ENCODE measurements around the gene CD300A.

The CD300A gene

DNA sequence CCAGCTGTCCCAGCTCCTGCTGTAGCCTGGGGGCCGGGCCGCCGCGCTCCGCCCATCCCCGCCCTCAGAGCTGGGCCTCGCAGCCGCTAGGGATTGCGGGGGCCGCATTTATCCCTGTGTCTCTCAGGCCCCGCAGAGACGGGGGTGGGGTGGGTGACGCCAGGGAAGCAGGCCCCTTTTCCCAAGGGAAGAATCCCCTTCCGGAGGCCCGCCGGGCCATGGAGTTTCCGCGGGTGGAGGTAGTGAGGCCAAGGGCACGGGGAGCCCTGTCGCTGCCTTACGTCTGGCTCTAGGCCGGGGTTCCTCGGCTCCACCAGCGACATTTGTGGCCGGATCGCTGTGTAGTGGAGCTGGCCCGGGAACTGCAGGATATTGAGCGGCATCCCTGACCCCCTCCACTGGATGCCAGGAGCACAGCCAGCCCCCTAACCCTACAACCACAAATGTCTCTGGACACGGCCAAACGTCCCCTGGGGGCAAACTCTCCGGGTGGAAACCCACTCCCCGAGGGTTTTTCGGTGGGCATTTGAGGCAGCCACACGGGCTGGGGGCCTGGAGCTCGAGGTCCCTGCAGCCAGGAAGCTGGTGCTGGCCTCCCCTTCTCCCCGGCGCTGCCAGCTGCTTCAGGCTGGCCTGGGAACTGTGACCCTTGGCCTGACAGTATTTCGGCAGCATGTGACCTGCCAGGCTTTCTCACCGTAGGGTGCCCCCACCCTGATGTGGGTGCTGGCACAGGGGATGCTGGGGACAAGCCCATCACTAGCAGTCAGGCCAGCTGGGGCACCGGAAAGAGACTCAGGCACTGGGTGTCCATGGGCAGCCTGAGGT is 12.0 kb upstream of the CD300A start:
- DNase-seq (ENCODE audit: low spot score): no peak
- peak; percentile 9 for FAIRE-seq

DNA sequence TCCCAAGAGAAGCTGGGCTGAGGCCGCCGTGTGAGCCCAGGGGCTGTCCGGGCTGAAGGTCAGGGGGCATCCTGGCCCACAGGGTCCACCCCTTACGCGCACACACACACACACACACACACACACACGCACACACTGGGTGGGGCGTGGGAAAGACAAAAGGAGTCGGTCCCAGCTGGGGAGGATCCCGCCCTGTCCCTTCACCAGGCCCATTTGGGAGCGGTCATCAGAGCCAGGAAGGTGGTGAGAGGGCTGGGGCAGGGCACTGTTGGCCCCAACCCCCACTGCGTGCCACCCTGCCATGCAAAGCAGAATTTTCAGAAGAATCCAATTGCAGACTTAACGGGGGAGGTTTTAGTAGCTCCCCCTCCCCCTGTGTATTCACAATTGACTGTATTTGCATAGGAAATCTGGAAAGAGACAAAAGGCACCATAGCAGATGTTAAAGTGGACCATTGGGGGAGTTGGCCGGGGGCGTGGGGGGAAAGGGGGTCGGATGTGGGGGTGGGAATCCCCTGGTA is 11.3 kb upstream of the CD300A start:
- DNase-seq (ENCODE audit: low spot score): no peak
- no peak for FAIRE-seq

DNA sequence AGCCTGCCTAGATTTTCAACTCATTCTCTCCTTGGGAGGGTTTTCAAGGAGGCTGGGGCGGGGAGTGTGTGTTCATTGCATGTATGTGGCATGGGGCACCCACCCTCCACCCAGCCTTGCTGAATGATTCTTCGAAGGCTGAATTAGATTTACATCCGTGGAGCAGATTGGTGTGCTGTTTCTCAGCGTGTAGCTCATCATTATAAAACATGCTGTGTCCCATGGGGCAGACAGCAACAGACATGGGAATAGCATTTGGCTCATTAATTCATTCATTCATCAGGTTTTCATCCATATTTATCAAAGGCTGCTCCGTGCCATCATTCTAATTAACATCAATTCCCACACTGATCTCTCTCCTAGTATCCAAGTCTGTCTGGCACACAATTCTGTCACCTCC is 10.6 kb upstream of the CD300A start:
- DNase-seq (ENCODE audit: low spot score): no peak
- peak; percentile 73 for FAIRE-seq

DNA sequence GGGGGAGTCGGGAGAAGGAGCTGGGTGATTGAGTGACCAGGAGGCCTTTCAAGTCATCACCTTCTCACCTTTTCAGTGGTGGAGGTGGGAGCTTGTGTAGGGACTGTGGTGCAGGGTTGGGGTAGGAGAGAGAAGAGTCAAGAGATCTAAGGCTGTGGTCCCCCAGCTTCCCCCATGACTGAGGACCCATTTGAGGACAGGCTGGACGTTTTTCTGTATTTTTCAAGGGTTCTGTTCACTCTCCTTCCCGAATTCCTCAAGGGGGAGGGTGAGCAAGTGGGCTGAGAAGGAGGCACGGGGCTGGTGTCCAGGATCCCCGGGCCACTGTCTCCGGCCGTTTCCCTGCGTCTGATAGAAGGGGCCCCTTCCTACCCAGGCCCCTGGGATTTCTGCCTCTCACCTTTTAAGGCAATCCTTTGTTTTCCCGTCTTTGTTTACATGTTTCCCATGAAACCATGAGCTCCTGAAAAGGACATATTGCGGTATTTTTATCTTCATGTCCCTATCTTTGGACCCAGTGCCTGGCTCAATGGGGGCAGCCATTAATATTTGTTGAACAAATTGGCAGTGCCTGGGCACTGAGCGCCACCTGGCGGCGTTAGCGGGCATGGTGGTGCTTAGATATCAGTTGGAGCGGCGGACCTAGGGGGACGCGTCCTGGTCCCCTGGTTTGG is 9.2 kb upstream of the CD300A start:
- peak; percentile 83 for DNase-seq (ENCODE audit: low spot score)

DNA sequence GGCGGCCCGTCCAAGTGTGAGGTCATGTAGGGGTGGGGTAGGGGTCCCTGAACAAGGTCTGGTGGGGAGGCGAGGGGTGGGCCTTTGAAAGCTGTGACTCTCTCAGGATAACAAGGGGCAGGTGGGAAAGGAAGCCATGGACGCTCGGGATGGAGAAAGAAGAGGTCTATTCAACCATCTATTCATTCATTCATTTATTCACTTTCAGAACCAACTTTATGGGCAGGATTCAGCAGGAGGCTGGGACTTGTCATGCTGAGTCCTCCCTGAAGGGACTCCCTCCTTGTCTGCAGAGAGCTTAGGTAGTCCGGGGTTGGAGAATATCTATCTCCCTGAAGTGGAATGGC is 8.6 kb upstream of the CD300A start:
- FAIRE-seq: no peak
- no peak for DNase-seq (ENCODE audit: low spot score)

More for the DNA sequence above, 9.2 kb upstream of the CD300A start:
- FAIRE-seq: peak; percentile 87

DNA sequence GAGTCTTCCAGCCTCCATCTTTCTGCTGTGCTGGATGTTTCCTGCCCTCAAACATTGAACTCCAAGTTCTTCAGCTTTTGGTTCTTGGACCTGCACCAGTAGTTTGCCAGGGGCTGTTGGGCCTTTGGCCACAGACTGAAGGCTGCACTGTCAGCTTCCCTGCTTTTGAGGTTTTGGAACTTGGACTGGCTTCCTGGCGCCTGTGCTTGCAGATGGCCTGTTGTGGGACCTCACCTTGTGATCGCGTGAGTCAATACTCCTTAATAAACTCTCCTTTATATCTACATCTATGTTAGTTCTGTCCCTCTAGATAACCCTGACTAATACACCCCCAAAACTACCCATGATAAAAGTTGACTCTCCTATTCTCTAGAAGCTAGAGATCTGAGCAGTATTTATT is 7.6 kb upstream of the CD300A start:
- DNase-seq (ENCODE audit: low spot score) (no peak), FAIRE-seq (no peak)

DNA sequence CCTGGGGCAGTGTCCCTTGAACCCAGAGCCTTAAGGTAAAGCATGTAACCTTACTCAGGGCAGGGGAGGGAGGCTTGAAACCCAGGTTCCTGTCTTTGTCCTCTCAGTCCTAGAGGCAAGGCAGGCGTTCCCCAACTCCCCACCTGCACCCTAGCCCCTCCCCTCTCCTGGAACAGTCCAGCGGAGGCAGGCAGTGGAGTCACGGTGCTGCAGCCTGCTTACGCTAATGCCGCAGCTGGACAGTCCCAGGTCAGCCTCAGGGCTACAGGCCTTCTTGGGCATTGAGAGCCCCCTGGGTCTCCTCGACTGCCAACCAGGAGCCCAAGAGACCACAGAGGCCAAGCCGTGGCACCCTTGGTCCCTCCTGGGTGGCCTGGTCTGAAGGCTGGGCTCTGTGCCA is 6.8 kb upstream of the CD300A start:
- no peak for FAIRE-seq
- no peak for DNase-seq (ENCODE audit: low spot score)

DNA sequence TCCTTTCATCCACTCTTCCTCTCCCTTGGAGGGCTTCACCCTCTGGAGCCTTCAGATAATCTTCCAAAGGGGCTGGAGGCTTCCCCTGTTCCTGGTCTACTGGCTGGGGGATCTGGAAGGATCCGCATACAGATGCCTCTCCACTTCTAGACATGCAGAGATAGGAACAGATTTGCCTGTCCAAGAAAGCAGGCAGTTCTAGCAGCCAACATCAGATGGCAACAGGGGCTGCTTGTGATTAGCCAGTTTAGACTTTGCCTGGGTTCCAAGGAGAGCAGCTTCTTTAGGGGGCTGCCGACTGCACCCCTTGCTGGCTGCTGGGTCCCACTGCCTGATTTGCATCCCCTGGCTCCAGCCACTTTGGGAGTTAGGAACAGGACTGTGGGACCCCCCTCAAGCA is 6.2 kb upstream of the CD300A start:
- no peak for FAIRE-seq
- DNase-seq (ENCODE audit: low spot score): no peak

DNA sequence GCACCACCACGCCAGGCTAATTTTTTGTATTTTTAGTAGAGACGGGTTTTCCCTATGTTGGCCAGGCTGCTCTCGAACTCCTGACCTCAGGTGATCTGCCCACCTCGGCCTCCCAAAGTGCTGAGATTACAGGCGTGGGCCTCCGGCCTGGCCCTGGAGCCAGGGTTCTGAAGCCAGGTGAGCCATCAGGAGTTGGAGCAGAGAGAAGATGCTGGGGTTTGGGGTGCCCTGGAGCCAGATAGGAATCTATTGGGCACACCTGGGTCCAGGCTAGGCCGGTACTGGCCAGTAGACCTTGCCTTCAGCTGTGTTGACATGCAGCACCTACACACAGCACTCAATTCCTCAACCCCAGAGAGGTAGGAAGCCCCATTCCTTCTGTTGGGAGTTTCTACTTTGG is 5.4 kb upstream of the CD300A start:
- no peak for FAIRE-seq
- no peak for DNase-seq (ENCODE audit: low spot score)

DNA sequence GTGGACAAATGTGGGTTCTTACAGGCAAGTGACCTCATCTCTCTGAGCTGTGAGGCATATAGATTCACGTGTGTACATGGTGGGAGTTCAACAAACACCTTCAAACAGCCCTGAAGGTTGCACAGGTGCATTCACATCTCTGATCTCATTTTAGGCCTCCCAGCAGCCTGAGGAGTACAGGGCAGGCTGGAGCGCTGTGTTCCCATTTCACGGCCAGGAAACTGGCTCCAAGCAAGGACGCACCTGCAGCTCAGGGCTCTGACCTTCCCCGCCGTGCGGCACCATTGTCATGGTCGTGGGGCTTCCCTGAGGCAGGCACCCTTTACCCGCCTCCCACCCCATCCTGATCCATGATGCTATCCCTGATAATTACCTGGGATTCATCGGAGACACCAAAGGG is 4.8 kb upstream of the CD300A start:
- no peak for FAIRE-seq
- no peak for DNase-seq (ENCODE audit: low spot score)

DNA sequence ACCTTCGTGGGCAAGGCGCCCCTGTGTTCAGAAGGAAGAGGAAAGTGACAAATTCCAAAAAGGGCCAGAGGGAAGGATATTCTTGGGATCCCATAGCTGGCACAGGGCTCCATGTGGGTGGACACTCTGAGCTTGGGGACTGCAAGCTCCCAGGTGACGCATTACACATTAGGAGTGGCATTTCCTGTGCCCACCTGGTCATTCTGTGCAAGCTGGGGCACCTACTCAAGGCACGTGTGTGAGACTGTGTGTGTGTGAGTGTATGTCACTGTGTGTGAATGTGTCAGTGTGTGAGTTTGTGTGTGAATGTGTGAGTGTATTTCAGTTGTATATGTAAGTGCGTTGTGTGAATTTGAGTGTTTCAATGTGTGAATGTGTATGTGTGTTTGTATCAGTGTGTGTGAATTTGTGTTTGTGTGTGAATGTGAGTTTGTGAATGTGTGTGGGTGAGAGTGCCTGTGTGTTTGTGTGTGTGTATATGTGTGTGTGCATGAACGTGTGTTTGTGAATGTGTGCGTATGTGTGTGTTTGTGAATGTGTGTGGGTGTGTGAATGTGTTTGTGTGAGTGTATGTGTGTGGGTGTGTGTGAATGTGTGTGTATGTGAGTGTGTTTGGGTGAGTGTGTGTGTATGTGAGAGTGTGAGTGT is 1.6 kb upstream of the CD300A start:
- no peak for FAIRE-seq
- no peak for DNase-seq (ENCODE audit: low spot score)

DNA sequence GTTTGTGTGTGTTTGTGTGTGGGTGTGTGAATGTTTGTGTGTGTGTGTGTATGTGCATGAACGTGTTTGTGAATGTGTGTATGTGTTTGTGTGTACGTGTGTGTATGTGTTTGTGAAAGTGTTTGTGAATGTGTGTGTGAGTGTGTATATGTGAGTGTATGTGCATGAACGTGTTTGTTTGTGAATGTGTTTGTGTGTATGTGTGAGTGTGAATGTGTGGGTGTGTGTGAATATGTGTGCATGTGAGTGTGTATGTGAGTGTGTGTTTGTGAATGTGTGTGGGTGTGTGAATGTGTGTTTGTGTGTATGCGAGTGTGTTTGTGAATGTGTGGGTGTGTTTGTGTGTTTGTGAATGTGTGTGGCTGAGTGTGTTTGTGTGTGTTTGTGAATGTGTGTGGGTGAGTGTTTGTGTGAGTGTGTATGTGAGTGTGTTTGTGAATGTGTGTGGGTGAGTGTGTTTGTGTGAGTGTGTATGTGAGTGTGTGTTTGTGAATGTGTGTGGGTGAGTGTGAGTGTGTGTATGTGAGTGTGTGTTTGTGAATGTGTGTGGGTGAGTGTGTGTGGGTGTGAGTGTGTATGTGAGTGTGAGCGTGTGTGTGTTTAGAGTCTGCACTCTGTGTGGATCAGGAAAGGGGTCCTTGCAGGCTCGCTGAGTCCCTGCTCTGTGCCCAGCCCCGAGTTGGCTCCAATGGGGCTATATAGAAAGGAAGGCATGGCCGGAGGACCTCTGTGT is 890 bp upstream of the CD300A start:
- FAIRE-seq: peak; percentile 100
- no peak for DNase-seq (ENCODE audit: low spot score)

DNA sequence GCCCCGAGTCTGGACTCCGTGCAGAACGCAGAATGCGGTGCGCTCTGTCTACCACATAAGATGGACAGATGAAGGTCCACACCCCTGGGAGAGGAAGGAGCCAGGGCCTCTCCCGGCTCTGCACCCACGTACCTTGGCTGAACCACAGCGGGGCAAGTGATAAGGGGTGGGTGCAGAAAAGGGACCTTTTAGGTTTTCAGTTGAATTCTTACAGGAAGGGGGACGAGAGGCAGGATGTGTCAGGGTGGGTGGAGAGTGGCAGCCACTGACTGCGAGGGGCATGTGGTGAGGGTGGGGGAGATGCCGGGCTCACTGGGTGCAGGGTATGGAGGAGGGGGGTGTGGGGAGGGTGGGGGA is 372 bp downstream of the CD300A start:
- FAIRE-seq (no peak), DNase-seq (ENCODE audit: low spot score) (no peak)

DNA sequence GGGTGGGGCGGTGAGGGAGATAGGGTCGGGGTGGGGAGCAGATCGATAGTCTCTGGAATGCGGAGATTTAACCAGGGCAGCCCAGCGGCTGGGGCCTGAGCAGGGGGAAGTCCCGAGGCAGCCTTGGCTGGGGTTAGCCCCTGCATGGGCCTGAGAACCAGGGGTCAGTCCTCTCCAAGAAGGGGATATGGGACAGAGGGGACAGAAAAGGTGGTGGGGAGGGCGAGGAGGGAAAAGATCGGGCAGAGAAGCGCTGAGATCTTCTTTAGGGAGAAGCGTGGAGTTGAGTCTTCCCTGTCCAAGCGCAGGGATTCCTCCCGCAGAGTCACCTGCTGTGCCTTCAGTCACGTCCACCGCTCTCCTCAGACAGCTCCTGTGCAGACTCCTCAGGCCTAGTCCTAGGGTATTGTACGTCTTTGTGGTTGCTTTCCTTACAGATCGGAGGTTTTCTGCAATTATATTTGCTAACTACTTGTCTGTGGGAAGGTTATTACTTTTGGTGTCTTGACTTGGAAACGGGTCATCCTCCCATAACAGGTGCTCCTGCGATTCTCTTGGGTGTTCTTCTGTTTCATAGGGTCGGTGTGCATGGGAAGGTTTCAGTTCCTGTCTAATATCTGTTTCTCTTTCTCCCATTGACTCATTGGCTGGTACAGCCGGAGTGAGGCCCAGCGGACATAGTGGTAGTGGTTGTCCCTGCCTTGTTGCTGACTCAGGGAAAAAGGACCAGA is 952 bp downstream of the CD300A start:
- FAIRE-seq (no peak), DNase-seq (ENCODE audit: low spot score) (no peak)

DNA sequence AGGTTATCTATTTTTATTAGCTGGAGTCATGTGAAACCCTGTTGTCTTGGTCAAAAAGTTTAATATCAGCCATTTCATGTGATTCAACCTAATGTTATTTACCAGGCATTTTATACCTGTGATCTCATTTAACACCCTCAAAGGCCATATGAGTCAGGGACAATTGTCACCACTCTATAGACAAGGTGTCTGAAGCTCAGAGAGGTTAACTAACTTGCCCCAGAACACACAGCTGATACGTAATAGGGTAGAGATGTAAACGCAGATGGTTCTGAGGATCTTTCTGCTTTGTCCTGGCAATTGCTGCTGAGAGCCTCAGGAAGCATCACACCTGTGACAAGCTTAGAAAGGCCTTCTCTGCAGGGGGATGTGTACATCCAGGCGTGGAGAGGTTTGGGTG is 4.9 kb downstream of the CD300A start:
- DNase-seq (ENCODE audit: low spot score): no peak
- FAIRE-seq: peak; percentile 37

DNA sequence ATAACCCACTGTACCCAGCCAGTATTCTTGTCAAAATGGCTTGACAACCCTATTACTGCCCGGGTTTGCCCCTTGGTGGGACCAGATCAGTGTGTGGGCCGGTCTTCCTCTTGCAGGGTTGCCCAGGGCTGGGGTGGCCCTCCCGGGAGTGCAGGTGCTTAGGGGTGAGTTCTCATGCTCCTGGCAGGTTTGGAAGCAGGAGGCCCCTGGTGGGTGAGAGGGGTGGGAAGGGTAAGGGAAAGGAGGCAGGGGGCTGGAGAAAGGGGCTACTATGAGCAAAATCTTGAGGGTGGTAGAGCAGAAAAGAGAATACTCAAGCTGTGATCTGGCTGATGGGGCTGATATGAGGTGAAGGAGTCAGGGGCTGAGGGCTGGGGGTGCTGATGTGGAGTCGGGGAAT is 6.5 kb downstream of the CD300A start:
- FAIRE-seq: no peak
- no peak for DNase-seq (ENCODE audit: low spot score)

DNA sequence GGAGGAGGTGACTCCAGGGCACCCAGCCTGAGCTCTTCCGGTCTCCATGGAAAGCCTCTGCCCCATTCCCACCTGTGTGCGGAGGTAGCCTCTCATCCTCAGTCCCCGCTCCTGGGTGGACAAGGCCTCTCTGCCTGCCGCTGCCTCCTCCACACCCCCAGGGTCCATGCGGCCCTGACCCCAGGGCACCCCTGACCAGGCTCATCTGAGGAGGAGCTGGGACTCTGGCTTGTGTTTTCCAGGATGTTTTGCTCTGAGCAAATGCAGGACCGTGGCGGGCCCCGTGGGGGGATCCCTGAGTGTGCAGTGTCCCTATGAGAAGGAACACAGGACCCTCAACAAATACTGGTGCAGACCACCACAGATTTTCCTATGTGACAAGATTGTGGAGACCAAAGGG is 6.9 kb downstream of the CD300A start:
- DNase-seq (ENCODE audit: low spot score) (no peak), FAIRE-seq (no peak)

DNA sequence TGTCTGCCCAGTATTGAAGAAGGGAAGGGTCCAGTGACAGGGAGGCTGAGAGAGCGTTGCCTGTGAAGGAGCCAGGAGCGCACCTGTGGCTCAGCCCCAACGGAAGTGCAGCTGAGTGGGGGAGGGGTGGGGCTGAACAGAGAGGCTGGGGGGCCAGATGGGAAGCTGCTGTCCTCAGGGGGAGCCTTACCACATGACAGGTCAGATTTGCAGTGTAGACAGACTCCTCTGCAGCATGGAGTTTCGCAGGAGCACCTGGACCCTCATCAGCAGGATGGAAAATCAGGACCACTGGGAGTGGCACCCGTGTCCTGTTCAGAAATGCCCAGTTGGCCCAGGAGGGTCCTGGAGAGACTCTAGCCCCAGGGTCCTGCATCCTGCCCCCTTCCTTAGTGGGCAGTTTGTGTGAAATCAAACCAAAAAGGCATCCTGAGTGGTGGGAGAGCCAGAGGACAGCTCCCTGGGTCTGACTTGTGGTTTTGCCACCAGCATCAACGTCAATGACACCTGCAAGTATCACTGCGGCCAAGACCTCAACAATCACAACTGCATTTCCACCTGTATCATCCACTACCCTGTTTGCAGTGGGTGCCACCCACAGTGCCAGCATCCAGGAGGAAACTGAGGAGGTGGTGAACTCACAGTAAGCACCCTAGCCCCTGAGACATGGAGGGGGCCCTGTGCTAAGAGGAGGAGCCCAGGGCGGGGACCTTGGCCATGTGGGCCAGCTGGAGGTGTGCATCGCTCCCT is 7.8 kb downstream of the CD300A start:
- no peak for DNase-seq (ENCODE audit: low spot score)
- no peak for FAIRE-seq

DNA sequence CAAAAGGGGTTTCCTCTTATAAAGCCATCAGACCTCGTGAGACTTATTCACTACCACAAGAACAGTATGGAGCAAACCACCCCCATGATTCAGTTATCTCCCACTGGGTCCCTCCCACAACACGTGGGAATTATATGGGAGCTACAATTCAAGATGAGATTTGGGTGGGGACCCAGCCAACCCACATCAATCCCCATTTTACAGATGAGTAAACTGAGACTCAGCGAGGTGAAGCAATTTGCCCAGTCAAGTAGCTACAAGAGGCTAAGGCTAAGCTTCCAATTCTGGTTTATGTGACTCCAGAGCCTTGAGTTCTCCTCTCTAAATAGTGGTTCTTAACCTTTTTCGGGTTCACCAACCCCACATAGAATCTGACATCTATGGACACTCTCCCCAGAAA is 8.8 kb downstream of the CD300A start:
- no peak for DNase-seq (ENCODE audit: low spot score)
- FAIRE-seq: no peak

DNA sequence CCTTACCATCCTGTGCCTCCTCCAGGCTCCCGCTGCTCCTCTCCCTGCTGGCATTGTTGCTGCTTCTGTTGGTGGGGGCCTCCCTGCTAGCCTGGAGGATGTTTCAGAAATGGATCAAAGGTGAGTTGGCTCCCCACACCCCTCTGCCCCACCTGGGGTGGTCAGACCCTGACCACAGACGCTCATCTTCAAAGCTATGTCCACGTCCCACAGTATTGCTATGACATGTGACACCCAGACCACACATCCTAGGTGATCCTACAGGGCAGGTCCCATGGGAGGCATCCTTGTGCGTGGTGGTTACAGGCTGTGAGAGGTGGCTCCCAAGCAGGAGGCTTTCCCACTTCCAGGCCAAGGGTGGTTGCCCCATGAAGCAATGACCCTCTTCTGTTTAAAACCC is 11.0 kb downstream of the CD300A start:
- no peak for FAIRE-seq

More for the DNA sequence above, 11.0 kb downstream of the CD300A start:
- no peak for DNase-seq (ENCODE audit: low spot score)

Data from urothelium cell line (cell line).